Measurements from ENCODE around the gene GRWD1.
"Not testable (repeated sequence)": the region's sequence is repeated elsewhere in the genome, so short reads cannot be mapped to it uniquely, and the experiment has no call there.

GRWD1 gene

DNA sequence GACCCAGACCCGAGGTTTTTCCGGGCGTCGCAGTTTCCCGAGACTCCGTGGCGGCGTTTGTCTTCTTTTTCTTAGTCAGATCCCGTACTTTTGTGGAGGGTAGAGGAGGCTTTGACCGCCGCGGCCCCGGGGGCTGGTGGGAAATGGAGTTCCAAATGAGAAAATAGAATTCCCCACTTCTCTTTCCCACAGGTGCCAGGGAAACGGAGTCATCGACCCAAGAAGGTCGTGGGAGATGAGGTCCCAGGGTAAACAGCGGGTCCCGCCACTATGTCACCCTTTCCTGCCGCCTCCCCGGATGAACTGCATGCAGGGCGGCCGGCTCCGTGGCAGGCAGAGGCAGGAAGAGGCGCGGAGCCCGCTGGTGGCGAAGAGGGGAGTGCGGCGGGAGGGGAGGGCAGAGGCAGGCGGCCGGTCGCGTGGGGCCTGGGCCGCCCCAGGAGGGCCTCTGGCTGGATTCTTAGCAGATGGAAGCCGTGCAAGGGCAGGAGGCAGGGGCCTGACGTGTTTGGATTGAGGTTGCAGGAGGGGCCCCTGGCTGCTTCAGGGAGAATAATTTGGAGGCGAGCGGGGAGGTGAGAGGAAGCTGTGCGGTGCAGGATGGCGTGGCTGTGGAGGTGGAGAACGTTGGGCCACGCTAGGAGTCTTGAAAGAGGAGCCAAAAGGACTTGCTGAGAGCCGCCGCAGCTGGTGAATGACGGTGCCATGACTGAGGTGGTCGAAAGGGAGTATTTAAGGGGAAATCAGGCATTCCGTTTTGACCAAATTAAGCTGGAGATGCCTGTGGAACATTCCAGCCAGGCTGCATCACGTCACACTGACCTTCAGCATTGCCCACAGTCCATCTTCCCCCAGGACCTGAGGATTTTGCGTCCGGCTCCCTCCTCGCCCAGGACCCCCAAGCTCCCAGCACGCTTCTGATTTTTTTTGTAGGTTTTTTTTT lies 35.0 kb downstream of the GRWD1 start:
- no peak for DNase-seq

DNA sequence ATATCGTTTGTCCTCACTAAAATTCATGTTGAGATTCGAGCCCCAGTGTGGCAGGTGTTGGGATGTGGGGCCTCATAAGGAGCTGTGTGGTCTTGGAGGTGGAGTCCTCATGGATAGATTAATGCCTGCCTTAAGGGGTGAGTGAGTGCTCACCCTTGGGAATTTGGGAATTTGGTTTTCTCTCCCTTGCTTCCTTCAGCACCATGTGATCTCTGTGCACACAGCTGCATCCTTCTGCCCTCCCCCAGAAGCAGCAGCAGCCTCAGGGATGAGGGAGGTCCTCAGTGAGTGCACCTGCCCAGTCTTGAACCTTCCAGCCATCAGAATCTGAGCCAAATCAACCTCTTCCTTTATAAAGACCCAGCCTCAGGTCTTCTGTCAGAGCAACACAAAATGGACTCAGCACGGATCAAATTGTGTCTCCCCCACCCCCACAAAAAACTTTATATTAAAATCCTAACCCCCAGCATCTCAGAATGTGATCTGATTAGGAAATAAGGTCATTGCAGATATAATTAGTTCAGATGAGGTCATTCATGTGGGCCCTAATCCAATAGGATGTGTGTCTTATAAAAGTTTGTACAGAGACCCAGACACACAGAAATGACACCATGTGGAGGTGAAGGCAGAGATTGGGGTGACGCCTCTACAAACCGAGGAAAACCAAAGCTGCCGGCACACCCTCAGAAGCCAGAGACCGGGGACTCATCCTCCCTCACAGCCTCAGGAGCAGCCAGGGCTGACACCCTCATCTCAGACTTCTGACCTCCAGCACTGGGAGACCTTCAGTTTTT lies 36.3 kb downstream of the GRWD1 start:
- DNase-seq: no peak

DNA sequence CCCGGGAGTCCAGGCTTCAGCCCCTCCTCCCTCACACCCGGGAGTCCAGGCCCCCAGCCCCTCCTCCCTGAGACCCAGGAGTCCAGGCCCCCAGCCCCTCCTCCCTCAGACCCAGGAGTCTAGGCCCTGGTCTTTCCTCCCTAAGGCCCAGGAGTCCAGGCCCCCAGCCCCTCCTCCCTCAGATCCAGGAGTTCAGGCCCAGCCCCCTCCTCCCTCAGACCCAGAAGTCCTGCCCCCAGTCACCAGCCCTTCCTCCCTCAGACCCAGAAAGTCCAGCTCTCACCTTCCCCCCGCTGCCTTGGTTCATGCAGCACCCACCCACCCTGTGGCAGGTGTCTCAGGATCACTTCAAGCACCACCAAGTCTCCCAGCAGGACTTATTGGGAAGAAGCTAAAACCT lies 37.5 kb downstream of the GRWD1 start:
- no peak for DNase-seq

DNA sequence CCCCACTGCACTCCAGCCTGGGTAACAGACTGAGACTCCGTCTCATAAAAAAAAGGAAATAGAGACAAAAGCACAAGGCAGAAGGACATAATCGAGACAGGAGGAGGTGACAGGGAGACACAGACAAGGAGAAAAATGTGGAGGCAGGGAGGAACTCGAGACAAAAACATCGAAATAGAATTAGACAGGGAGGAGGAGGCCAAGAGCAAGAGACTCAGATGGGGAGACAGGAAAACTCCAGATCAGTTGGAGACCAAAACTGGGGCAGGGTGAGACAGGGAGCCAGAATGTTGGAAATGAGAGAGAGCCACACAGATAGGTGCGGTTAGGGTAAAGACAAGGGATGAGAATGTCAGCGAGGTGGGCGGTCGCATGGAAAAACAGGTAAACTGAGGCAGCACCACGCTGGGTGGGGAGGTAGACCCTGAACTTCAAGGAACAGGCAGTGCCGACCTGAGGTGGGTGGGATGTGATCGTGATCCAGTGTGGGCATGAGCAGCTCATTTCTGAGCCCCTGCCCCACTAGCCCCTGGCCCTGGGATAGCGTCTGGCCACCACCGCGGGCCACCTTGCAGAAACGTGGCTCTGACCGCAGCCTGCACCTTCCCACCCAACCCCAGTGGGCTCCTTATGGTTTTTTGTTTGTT lies 38.6 kb downstream of the GRWD1 start:
- DNase-seq: no peak

DNA sequence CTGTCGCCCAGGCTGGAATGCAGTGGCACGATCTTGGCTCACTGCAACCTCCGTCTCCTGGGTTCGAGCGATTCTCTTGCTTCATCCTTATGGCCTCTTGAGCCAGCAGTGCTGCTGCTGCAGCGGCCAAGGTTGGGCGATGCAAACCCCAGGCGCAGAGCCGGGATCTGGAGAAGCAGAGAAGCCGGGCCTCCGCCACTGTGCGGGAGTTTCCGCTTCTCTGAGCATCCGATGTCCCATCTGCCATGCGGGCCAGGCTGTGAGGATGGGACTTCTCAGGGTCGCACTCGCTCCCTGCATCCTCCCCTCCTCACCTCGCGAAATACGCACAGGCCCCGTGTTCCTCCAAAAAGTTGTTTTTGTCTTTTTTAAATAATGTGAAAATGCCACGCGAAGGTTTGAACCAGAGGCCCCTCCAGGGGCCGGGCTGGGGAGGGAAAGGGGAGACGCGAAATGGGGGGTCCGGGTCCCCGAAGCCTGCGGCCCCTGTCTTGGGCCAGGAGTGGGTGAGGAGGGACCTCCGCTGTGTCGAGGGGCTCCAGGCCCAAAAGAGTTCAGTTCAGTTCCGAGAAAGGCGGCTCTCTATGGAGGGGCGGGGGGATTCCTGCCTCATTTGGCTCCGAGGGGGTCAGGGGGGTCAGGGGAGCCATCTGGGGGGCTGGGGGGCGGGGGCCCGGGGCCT lies 39.3 kb downstream of the GRWD1 start:
- DNase-seq: no peak

DNA sequence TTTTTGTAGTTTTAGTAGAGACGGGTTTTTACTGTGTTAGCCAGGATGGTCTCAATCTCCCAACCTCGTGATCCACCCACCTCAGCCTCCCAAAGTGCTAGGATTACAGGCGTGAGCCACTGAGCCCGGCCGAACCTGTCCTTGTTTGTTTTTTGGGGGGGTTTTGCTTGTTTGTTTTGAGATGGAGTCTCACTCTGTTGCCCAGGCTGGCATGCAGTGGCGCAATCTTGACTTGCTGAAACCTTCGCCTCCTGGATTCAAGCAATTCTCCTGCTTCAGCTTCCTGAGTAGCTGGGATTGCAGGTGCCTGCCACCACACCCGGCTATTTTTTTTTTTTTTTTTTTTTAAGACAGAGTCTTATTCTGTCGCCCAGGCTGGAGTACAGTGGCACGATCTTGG lies 40.9 kb downstream of the GRWD1 start:
- not testable (repeated sequence) for DNase-seq

DNA sequence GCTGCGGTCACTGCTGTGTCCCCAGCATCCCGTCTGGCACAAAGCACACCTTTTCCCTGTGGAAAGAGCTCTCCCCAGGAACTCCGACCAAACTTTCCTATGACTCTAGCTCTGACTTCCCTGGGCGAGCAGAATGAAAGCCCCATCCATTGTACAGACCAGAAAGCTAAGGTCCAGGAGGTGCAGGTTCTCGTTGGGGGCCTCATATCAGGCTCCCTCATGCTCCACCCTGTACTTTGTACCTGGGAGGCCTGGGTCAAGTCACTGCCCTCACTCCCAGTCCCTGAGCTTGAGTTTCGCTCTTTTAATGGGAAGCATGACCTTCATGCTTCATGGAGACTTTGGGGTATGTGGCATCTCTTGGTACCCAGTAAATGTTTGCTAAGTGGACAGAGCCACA lies 41.8 kb downstream of the GRWD1 start:
- no peak for DNase-seq

DNA sequence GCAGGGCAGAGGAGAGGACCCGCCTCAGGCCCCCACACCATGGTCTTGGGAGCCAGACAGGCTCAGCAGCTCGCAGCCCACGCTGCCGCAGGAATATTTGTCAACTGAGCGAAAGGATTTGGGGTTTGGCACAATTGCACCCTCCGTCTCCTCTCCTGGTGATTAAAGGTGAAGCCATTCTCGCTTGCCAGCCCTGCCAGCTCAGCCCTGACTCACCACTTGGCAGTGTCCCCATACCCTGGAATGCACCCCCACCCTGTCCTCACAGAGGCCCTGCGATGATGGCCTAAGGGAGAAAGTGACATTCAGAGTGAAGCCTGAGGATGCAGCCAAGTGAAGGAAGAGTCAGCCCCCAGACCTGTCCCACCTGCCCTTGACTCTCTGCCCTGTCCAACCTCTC lies 42.2 kb downstream of the GRWD1 start:
- no peak for DNase-seq

DNA sequence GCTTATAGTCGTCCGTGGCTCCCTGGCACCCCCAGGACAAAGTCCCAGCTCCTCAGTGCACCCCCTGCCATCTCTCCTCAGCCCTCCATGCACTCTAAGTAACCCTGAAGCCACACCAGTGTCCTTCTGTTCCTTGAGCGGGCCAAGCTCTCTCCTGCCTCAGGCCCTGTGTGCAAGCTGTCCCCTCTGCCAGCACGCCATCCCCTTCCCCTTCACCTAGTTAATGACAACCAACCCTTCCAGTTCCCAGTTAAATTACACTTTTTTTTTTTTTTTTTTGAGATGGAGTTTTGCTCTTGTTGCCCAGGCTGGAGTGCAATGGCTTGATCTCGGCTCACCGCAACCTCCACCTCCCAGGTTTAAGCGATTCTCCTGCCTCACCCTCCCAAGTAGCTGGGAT lies 42.7 kb downstream of the GRWD1 start:
- not testable (repeated sequence) for DNase-seq

DNA sequence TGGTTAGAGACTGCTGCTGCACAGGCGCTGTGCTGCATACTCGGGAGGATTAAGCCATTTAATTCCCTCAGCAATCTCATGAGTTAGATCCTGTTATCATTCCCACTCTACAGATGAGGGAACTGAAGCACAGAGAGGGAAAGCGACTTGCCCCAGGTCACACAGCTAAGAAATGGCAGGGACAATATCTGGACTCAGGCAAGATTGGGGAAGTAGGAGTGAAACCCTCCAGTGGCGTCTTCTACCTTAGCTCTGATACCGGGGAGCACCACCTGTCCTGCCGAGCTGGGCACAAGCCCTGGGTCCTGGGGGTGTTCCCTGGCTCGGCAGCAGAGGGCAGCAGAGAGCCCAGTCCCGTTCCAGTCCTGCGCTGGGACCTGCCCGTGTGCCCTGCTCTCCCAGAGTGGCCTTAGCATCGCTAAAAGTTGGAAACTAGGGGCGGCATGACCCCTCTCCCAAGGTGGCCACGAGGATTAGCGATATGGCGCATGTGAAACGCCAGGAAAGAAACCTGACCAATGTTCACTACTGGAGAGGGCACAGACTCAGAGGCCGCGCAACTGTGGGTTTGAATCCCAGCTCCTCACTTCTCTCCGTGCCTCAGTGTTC lies 43.9 kb downstream of the GRWD1 start:
- DNase-seq: peak; percentile 58

DNA sequence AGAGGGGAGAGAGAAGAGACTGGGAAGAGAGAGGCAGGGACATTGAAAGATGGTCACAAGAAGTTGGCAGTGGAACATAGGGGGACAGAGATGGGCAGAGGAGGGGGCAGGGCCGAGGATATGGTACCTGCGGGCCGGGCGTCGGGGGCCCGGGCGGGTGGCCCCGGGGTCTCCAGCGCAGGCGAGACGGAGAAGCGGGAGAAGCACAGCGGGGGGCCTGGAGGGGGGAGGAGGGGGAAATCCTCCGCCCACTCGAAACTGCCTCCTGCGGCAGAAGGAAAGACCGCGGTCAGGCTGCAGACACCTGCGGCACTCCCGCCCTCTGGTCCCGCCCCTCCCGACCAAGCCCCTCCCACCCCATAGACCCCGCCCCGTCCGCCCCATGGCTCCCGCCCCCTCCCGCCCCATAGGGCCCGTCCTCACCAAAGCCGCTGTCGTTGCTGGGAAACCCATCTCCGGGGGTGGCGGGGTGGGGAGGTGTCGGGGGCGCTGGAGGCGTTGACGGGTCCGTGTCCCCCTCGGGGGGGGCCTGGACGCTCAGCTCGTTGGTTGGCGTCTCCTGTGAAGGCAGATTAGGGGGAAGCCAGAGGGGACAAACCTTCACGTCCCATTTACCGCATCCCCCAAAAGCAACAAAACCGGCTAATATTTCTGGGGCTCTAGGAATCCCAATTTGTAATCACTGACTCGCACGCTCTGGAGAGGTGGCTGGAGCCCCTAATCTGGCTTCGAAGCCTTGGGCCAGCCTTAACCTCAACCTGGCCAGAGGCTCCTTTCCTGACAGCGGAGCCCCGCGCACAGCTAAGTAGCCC lies 45.4 kb downstream of the GRWD1 start:
- no peak for DNase-seq

DNA sequence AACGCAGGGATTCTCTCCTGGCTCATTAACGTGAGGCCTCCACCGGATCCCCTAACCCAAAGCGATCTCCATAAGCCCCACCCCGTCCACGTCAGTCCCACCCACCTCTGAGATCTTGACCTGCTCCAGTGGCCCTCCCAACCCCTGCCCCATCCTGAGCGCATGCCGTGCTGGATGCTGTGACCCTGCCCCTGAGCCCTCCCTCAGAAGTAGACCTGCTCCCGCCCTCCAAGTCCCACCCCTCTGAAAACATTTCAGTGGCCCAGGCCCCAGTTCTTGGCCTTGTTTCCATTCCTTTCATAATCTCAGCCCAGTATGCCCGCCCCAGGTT lies 46.0 kb downstream of the GRWD1 start:
- no peak for DNase-seq

DNA sequence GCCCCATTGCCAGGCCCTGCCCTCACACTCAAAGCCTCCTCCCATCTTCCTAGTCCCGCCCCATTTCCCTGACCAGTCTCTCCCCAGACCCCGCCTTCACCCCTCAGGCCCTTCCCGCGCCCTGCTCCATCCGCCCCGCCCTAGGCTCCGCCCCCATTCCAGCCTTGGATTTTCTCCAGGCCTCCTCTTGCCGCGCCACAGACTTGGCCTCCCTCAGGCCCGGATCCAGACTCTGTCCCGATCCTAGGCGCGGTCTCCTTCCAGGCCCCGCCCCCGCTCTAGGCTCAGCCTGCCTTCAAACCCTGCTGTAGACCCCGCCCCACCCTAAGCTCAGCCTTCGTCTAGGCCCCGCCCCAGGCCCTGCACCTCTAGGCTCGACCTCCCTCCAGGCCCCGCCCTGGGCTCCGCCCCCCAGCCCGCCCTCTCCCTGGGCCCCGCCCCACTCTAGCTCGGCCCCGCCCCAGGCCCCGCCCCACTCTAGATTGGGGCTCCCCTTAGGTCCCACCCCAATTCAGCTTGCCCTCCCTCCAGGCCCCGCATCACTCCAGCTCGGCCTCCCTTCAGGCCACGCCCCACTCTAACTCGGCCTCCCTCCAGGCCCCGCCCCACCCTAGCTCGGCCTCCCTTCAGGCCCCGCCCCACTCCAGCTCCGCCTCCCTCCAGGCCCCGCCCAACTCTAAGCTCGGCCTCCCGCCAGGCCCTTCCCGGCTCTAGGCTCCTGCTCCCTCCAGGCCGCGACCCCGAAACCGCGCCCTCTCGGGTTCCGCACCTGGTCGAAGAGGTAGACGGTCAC lies 47.3 kb downstream of the GRWD1 start:
- peak; percentile 83 for DNase-seq

DNA sequence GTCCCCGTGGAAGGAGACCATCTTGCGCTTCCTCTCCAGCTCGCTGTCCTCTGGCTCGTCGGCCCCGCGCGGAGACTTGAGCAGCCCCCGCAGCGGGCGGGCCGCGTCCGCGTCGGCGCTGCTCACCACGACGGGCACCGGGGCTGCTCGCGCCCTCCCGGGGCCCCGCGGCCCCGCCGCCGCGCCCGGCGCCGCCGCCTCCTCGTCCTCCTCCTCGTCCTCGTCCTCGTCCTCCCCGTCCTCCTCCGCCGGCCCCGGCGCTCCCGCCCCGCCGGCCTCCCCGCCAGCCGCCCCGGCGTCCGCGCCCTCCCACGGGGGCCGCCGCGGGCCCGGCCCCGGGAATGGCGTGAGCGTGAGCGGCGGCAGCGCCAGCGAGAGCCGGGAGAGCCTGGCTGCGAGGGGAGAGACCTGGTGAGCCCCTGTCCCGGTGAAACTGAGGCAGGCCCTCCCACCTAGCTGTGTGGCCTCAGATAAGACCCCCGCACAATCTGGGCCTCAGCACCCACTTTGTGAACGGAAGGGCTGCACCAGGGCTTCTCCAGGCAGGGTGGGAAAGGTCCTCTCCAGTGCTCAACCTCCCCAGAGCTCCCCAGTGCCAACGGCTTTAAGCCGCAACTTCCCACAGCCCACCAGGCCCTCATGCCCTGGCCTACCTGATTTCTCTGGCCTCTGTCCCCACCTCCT lies 48.1 kb downstream of the GRWD1 start:
- no peak for DNase-seq

DNA sequence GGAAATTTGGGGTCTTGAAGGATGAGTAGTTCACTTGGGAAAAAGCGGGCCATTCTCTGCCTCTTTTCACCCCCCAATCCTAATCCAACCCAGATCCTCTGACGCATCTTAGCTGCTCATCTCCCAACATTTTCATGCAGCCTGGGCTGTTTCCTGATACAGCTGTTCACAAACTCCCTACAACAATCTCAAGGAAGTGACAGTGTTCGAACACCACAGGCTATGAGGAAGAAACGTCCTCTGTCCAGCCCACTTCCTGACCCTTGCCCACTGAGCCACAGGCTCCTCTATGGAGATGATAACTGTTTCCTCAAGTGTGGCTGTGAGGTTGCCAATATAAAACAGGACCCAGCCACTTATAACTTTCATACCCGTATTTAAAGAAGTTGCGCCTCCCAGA lies 49.6 kb downstream of the GRWD1 start:
- no peak for DNase-seq

DNA sequence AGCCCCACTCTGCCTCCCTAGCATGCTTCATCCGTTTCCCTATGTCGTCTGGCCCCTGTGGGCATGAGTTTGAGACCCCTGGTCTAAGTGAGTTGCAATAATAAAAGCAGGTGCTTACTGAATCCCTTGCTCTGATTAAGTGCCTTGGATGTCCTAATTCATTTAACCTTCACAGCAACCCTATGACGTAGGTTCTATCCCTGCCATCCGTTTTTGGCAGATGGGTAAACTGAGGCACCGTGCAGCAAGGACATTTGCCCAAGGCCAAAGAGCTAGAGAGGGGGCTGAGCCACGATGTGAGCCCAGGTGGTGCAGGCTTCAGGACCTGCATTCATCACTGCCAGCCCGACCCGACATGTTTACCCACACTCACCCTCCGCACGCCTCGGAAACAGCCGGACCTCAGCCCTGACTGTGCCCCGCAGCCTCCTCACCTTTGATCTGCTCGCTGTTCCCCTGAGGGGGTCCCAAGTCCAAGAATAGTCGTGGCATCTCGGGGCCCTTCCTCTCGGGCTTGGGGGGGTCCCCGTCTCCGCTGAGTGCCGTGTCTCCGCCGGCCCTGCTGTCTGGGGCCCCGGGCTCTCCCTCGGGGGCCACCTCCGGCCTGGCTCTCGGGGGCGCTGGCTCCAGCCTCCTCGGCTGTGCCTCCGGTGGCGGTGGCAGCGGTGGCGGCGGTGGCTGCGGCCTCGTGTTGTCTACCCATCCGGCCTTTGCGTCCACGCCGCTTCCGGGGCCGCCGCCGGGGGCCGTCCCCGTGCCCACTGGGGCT lies 51.4 kb downstream of the GRWD1 start:
- no peak for DNase-seq

DNA sequence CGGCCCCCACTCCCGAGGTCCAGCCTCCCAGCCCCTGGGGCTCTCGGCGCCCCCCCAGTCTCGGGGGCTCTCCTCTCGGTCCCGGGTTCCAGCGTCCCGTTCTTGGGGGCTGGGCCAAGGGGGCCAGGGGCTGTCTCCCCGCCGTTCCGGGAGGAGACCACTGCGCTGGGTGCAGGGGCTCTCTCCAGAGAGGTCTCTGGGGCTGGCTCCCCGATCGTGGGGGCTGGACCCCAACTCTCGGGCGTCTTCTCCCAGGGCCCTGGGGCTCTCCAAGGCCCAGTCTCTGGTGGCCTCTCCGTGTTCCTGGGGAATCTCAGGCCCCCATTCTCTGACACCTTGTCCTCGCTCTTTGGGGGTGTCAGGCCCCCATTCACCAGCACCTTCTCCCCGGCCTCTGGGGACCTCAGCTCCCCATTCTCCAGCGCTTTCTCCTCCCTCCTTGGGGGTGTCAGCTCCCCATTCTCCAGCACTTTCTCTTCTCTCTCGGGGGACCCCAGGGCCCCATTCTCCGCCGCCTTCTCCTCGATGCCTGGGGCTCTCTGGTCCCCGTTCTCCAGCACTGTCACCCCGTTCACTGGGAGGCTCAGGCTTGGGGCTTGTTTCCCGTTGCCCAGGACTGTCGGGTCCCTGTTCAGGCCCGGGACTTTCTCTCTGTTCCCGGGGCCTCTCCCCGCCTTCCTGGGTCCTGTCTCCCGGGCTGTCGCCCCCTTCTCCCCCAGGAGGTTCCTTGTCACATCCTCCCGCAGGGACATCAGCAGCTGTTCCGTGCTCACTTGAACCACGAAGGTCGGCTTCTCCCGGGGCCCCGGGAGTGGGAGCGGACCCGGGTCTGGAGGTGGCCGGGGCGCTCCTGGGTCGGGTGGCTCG lies 52.2 kb downstream of the GRWD1 start:
- DNase-seq: no peak

DNA sequence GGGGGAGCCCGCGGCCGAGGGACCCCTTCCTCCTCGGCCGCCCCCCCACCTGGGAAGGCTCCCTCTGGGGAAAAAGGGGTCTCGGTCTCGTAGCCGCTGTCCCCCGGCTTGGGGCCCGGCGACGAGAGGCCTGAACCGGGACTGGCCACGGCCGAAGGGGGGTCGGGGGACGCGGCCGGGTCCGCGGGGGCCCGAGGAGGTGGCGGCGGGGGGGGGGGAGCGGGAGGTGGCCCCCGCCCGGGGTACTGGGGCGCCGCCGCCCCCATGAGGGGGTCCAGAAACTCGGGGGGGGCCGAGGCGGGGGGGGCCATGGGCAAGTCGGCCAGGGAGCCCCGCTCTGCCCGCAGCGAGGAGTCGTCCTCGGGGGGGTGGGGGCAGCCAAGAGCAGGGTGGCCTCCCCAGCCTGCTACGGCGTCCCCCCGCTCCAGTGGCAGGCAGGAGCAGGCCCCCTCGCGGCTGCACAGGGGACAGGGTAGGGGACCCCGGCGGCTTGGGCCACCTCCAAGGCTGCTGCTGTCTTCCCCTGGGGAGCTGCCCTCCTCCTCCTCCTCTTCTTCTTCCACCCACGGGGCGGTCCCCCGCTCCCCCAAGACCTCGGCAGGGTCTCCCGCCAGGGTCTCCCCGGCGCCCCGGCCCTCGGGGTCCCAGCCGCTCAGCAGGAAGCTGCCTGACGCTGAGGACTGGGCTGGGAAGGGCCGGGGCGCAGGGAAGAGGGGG lies 53.0 kb downstream of the GRWD1 start:
- DNase-seq: no peak

Data from NCI-H1694 (cell line).